ENCODE measurements around the gene STRBP. TPM values are rescaled to one million over a fixed set of nuclear protein-coding genes. Genes with fewer than 3 reads are reported as not detected.
"Not testable (repeated sequence)": the region's sequence is repeated elsewhere in the genome, so short reads cannot be mapped to it uniquely, and the experiment has no call there.

STRBP gene
- total RNA-seq, 4 donors from 2014 or later = 10.6 to 18.4 (median 14.5) TPM

DNA sequence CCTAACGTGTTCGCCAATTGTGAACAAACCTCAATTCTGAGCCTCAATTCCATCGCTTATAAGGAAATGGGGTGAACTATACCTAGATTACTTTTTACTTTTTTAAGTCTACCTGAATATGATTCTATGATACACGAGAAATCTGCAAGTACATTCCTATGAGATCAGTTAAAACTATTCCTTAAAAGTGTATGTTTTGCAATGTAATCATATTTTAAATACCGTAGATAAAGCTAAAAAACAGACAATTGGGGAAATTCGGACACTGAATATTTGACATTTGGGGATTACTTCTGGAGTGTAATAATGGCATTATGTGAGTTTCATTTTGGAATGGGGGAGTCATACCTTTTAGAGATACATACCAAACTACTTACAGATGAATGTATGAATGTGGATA is 62.3 kb downstream of the STRBP start:
- no peaks in the 10 kb centered on the region for H3K4me1 ChIP-seq

GRCh38 chr9:123201083-123201482 is 67.3 kb downstream of the STRBP start:
- WGBS = 98% methylated on average over 2 of the region's 2 CpGs
- H3K4me3 ChIP-seq = no peak overlapping the region

More for the DNA sequence above, 62.3 kb downstream of the STRBP start:
- Histone ChIP-seq H3K27me3 (no peaks in the 10 kb centered on the region), H3K4me3 (no peak overlapping the region), H3K27ac (no peak overlapping the region), H3K9me3 (no peaks in the 10 kb centered on the region), H3K36me3 (no peaks in the 10 kb centered on the region)
- TF ChIP-seq POLR2A (IDR thresholded peaks at IDR 0.05) (no peak), EP300 (IDR thresholded peaks at IDR 0.05) (no peak), POLR2AphosphoS5 (IDR thresholded peaks at IDR 0.05) (no peak)
- TF ChIP-seq, protein P1, sequence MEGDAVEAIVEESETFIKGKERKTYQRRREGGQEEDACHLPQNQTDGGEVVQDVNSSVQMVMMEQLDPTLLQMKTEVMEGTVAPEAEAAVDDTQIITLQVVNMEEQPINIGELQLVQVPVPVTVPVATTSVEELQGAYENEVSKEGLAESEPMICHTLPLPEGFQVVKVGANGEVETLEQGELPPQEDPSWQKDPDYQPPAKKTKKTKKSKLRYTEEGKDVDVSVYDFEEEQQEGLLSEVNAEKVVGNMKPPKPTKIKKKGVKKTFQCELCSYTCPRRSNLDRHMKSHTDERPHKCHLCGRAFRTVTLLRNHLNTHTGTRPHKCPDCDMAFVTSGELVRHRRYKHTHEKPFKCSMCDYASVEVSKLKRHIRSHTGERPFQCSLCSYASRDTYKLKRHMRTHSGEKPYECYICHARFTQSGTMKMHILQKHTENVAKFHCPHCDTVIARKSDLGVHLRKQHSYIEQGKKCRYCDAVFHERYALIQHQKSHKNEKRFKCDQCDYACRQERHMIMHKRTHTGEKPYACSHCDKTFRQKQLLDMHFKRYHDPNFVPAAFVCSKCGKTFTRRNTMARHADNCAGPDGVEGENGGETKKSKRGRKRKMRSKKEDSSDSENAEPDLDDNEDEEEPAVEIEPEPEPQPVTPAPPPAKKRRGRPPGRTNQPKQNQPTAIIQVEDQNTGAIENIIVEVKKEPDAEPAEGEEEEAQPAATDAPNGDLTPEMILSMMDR (IDR thresholded peaks at IDR 0.05) = no peak
- WGBS = 97% methylated on average over 6 of the region's 6 CpGs
- no peak for DNase-seq (ENCODE audit: low spot score in 2 of 2)

GRCh38 chr9:123200469-123200868 is 67.9 kb downstream of the STRBP start:
- H3K27me3 ChIP-seq; H3K4me1 ChIP-seq; H3K27ac ChIP-seq; H3K4me3 ChIP-seq; H3K9me3 ChIP-seq; DNase-seq (ENCODE audit: low spot score in 2 of 2); H3K36me3 ChIP-seq: not testable (repeated sequence)
- WGBS = 94% methylated on average over 13 of the region's 13 CpGs

More at GRCh38 chr9:123201083-123201482, 67.3 kb downstream of the STRBP start:
- no peaks in the 10 kb centered on the region for H3K27me3 ChIP-seq
- no peak for DNase-seq (ENCODE audit: low spot score in 2 of 2)
- TF ChIP-seq, protein P1 (IDR thresholded peaks at IDR 0.05) = no peak
- TF ChIP-seq EP300 (IDR thresholded peaks at IDR 0.05) = no peak
- TF ChIP-seq POLR2AphosphoS5 (IDR thresholded peaks at IDR 0.05) = no peak
- TF ChIP-seq POLR2A (IDR thresholded peaks at IDR 0.05) = no peak
- no peaks in the 10 kb centered on the region for H3K36me3 ChIP-seq
- H3K4me1 ChIP-seq = no peaks in the 10 kb centered on the region
- H3K27ac ChIP-seq = no peak overlapping the region
- H3K9me3 ChIP-seq = no peaks in the 10 kb centered on the region

DNA sequence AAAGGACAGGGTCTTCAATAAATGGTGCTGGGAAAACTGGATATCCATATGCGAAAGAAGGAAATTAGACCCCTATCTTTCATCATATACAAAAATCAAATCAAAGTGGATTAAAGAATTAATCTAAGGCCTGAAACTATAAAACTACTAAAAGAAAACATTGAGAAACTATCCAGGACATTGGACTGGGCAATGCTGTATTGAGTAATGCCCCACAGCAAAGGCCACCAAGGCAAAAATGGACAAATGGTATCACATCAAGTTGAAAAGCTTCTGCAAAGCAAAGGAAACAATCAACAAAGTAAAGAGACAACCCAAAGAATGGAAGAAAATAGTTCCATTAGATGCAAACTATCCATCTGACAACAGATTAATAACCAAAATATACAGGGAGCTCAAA is 72.3 kb downstream of the STRBP start:
- Histone ChIP-seq H3K27me3 (no peaks in the 10 kb centered on the region), H3K4me3 (no peak overlapping the region), H3K36me3 (no peaks in the 10 kb centered on the region), H3K4me1 (no peaks in the 10 kb centered on the region), H3K9me3 (no peaks in the 10 kb centered on the region), H3K27ac (no peak overlapping the region)
- no peak for DNase-seq (ENCODE audit: low spot score in 2 of 2)
- TF ChIP-seq POLR2A (IDR thresholded peaks at IDR 0.05) (no peak), EP300 (IDR thresholded peaks at IDR 0.05) (no peak), POLR2AphosphoS5 (IDR thresholded peaks at IDR 0.05) (no peak)
- TF ChIP-seq, protein P1 (IDR thresholded peaks at IDR 0.05) = no peak
- 100% methylated on average over 1 of the region's 1 CpG for WGBS

DNA sequence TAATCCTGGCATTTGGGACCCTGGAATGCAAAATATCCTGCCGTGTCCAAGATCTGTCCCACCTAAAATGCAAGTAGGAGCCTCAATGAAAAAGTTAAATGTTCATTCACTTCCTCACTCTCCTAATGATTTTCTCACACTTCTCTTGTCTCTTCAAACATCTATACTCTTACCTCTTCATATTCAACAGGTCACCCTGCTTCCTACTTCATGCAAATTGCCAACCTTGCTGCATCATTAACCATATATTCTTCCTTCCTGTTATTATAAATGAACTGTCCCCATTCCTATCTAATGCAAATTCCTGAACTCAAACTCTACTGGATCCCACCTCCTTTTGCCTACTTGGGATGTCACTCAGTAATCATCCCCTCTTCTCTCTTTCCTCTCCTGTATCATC is 74.4 kb downstream of the STRBP start:
- Histone ChIP-seq H3K9me3 (no peaks in the 10 kb centered on the region), H3K4me3 (no peak overlapping the region), H3K4me1 (no peaks in the 10 kb centered on the region), H3K27me3 (no peaks in the 10 kb centered on the region), H3K36me3 (no peaks in the 10 kb centered on the region), H3K27ac (no peak overlapping the region)
- 97% methylated on average over 1 of the region's 1 CpG for WGBS
- no peak for TF ChIP-seq EP300 (IDR thresholded peaks at IDR 0.05)
- no peak for TF ChIP-seq POLR2A (IDR thresholded peaks at IDR 0.05)
- no peak for TF ChIP-seq POLR2AphosphoS5 (IDR thresholded peaks at IDR 0.05)
- TF ChIP-seq, protein P1 (IDR thresholded peaks at IDR 0.05) = no peak
- DNase-seq (ENCODE audit: low spot score in 2 of 2) = no peak

DNA sequence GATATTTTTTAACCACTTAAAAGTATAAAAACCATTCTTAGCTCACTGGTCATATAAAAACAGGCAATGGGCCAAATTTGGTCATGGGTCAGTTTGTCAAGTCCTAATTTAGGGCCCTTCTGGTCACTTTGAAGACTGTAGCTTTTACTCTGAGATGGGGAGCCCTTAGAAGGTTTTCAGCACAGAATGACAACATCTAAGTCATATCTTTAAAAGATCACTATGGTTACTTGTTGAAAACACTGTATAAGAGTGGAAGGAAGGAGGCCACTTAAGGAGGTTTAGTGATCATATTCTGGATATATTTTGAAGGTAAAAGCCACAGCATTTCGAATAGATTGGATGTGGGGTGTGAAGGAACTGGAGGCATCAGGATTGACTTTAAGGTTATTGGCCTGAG is 76.7 kb downstream of the STRBP start:
- H3K4me1 ChIP-seq = no peaks in the 10 kb centered on the region
- no peak for DNase-seq (ENCODE audit: low spot score in 2 of 2)
- no peaks in the 10 kb centered on the region for H3K9me3 ChIP-seq

More for the DNA sequence above, 76.7 kb downstream of the STRBP start:
- TF ChIP-seq POLR2A (IDR thresholded peaks at IDR 0.05) = no peak
- TF ChIP-seq, protein P1 (IDR thresholded peaks at IDR 0.05) = no peak
- no peak for TF ChIP-seq EP300 (IDR thresholded peaks at IDR 0.05)
- no peak for TF ChIP-seq POLR2AphosphoS5 (IDR thresholded peaks at IDR 0.05)
- Histone ChIP-seq H3K36me3 (no peaks in the 10 kb centered on the region), H3K4me3 (no peak overlapping the region), H3K27ac (no peak overlapping the region), H3K27me3 (no peaks in the 10 kb centered on the region)
- 76% methylated on average over 1 of the region's 1 CpG for WGBS

Measured in suprapubic skin (tissue), 4 donors.